ENCODE data around the gene SEC61G.

GRCh38 chr7:54719425-54719824 is 39.6 kb downstream of the SEC61G start:
- TF ChIP-seq, protein P1, sequence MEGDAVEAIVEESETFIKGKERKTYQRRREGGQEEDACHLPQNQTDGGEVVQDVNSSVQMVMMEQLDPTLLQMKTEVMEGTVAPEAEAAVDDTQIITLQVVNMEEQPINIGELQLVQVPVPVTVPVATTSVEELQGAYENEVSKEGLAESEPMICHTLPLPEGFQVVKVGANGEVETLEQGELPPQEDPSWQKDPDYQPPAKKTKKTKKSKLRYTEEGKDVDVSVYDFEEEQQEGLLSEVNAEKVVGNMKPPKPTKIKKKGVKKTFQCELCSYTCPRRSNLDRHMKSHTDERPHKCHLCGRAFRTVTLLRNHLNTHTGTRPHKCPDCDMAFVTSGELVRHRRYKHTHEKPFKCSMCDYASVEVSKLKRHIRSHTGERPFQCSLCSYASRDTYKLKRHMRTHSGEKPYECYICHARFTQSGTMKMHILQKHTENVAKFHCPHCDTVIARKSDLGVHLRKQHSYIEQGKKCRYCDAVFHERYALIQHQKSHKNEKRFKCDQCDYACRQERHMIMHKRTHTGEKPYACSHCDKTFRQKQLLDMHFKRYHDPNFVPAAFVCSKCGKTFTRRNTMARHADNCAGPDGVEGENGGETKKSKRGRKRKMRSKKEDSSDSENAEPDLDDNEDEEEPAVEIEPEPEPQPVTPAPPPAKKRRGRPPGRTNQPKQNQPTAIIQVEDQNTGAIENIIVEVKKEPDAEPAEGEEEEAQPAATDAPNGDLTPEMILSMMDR (IDR thresholded peaks at IDR 0.05): no peak
- no peak for TF ChIP-seq POLR2A (IDR thresholded peaks at IDR 0.05)

All from adrenal gland (tissue), 5 donors.